Fibroblast of villous mesenchyme (primary cell): ENCODE results near the gene UHMK1. TPM values are rescaled to one million over a fixed set of nuclear protein-coding genes. Genes with fewer than 3 reads are reported as not detected.

ENCODE experiments used
- DNase-seq: peaks from one replicate; pipeline ENCODE4 v3.0.0-alpha.2; 2010; ENCODE audit warnings: low read depth
- H3K4me3 ChIP-seq: 2 replicates; pipeline ENCODE4 v1.5.1; 2011; ENCODE audit warnings: low read depth, mild to moderate bottlenecking, low read length
- CTCF ChIP-seq: IDR thresholded peaks from 2 replicates; pipeline ENCODE4 v1.5.1; 2012; ENCODE audit warnings: low read depth, mild to moderate bottlenecking, low read length; ENCODE audit not compliant: insufficient read depth
- total RNA-seq: library from RNA; depleted of rRNA; stranded (reverse); fragments of >200 nt; gene quantifications from 2 replicates; pipeline ENCODE4 v1.2.3, GENCODE V29; 2012

The UHMK1 gene
- total RNA-seq, 1 donor = 139 TPM

- H3K4me3 ChIP-seq = no peak overlapping the region
- no peak for TF ChIP-seq CTCF
- DNase-seq = peak; percentile 35
Measured at GRCh38 chr1:162470216-162470615, 27.4 kb upstream of the UHMK1 start.

DNA sequence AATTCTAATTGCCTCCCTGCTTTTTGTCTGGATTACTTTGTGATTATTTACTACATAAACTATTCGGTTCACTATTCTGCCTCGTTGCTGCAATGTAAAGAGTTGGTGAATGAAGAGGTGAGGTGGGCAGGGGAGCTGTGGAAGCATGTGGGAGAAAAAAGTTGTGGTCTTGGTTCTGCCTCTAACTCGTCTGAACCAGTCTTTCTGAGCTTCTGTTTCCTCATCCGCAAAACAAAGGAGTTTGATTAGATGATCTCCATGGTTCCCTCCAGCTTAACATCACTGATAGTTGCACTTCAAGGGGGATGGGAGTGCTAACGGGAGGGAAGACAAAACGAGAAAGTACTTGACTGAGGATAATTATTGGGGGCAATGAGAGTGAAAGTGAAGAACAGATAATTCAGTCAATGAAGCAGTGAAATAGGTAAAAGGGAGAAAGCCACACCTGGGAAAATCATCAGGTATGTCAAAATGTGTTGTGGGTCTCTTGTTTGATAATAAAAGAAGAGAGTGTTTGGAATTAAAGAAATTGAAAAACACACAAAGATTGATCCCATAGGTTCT, 26.2 kb upstream of the UHMK1 start:
- TF ChIP-seq CTCF = no peak
- H3K4me3 ChIP-seq = no peak overlapping the region
- DNase-seq = no peak

DNA sequence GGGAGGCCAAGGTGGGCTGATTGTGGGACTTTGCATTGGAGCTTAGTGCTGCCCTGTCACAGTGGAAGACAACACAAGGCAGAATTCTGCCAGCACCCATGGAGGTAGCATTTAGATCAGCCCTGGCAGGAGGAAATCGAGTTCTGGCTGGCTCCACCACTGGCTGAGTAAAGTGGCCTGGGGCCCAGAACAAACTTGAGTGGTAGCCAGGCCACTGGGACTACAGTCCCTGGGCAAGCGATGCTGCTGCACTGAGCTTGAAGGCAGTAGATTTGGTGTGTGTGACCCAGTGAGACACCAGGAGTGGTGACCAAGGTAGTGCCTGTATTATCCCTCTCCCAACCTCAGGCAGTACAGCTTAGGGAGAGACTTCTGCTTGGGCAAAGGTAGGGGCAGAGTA, 22.5 kb upstream of the UHMK1 start:
- no peak for DNase-seq
- TF ChIP-seq CTCF = no peak

GRCh38 chr1:162475539-162476185, 22.0 kb upstream of the UHMK1 start:
- TF ChIP-seq CTCF = no peak
- no peak overlapping the region for H3K4me3 ChIP-seq
- DNase-seq = no peak

More for the DNA sequence above, 22.5 kb upstream of the UHMK1 start:
- H3K4me3 ChIP-seq = no peak overlapping the region

- DNase-seq = no peak
- H3K4me3 ChIP-seq = no peak overlapping the region
- TF ChIP-seq CTCF = no peak
Measured at GRCh38 chr1:162476620-162477019, 21.0 kb upstream of the UHMK1 start.

- TF ChIP-seq CTCF = no peak
- DNase-seq = no peak
Measured at GRCh38 chr1:162485236-162485635, 12.4 kb upstream of the UHMK1 start.

DNA sequence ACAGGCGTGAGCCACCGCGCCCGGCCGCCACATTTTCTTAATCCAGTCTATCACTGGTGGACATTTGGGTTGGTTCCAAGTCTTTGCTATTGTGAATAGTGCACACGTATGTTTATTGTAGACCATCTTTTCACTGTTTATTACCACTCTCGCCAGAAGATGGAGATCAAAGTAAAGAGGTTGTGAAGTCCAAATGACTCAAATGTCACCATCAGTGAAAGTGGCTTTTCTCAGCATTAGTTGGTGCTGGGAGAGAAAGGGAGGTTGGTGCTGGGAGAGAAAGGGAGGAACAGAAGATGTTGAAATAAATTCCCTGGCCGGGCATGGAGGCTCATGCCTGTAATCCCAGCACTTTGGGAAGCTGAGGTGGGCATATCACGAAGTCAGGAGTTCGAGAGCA, 10.4 kb upstream of the UHMK1 start:
- DNase-seq = no peak
- TF ChIP-seq CTCF = no peak
- H3K4me3 ChIP-seq = no peak overlapping the region

More at GRCh38 chr1:162485236-162485635, 12.4 kb upstream of the UHMK1 start:
- no peak overlapping the region for H3K4me3 ChIP-seq
